OCI-M2 (cell line): ENCODE measurements around the gene TMEM179.

Experiments used
- DNase-seq: peaks from one replicate; lab custom pipeline; 2025; ENCODE audit not compliant: unreplicated experiment; lab: John Stamatoyannopoulos, UW

The TMEM179 gene

GRCh38 chr14:104600141-104600643, 4.4 kb downstream of the TMEM179 start:
- DNase-seq: no peak

- no peak for DNase-seq
Measured at GRCh38 chr14:104599446-104599845, 5.1 kb downstream of the TMEM179 start.

DNA sequence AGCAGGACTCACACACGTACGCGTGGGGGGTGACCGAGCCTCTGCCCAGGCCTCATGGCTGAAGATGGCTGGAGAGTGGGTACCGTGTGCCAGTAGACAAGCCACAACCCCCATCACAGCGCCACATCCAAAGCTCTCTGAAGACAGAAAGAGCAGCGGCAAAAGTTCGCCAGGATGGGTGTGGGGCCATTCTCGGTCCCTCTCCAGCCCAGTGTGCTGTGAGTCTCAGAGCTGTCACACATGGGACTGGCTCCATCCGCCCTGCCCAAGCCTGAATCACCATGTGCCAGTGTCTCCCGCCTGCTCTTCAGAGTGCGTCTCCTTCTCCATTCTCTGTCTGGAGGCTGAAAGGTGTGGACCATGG, 5.7 kb downstream of the TMEM179 start:
- no peak for DNase-seq

- no peak for DNase-seq
Measured at GRCh38 chr14:104598039-104598909, 6.3 kb downstream of the TMEM179 start.

GRCh38 chr14:104597576-104597975, 7.0 kb downstream of the TMEM179 start:
- DNase-seq: no peak

DNA sequence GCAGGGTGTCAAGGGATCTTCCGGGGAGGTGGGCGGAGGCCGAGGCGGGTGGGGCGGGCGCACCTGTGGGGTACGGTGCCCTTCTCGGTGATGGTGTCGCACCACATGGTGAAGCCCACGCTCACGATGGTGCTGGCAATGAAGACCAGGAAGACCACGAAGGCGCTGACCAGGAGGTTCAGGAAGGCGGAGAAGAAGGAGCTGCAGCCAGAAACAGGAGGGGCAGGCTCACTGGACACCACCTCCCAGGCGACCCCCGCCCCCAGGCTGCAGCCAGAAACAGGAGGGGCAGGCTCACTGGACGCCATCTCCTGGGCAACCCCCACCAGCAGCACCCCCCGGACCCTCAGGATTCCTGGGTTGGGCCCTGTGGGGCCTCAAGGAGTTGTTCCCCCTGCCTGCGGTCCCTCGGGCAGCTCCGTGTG, 7.6 kb downstream of the TMEM179 start:
- no peak for DNase-seq

- DNase-seq: no peak
Measured at GRCh38 chr14:104596451-104596918, 8.1 kb downstream of the TMEM179 start.

DNA sequence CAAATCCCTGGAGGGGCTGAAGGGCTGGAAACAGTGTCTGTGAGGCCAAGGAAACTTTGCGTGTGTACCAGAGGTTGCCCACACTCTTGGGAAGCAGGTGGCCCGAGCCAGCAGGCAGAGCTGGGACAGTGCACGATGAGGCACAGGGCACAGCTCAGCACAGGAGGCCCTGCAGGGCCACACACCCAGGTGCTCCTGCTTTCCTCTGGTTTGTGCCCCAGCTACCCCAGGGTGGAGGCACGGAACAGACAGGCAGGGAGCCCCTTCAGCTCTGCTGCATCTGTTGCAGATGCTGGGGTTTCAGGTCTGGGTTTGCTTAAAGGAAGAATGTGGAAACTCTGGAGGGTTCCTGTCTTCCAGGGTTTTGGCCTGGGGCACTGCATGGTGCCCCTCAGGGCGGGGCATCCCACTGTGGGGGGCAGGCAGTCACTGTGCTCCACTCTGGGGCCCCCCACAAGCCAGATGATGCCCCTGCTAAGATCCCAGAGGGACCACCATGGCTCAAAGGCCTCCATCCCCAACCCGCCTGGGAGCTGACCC, 8.6 kb downstream of the TMEM179 start:
- DNase-seq: no peak

DNA sequence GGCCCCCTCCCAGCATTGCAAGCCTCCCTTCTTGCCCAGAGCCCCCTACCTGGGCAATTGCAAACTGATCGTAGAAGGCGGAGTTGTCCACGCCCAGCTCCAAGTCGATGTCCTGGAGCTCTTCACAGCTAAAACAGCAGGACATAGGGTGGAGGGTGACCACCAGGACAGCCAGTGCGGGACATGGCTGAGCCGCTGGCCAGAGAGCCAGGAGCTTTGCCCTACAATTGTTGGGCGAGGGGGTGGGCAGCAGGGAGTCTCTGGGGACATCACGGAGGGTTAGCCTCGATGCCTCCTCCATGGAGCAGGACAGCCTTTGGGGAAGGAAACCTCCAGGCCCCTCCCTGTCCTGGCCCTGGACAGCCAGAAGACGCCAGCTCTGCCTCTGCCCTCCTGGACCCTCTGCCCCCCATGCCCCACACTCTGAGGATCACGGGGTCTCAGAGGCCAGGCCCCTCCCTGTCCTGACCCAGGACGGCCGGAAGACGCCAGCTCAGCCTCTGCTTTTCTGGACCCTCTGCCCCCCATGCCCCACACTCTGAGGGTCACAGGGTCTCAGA, 9.4 kb downstream of the TMEM179 start:
- no peak for DNase-seq

- no peak for DNase-seq
Measured at GRCh38 chr14:104594310-104595046, 10.1 kb downstream of the TMEM179 start.

DNA sequence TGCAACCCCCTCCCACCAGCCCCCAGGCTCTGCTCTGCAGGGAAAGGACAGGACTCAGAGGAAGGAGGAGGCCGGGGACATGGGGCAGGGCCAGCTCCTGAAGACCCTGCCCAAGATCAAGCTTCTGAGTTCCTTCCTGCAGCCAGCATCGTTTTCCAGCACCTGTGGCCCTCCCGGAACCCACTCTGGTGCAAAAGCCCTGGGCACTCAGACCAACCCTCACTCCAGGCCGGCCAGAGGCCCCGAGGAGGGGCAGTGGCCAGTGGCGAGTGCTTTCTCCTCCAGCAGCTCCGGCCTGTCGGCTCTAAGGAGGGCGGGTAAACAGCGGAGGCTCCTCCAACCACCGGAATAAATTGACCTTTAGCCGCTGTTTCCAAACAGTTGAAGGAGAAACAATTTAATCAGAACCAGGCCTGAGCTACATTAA, 10.8 kb downstream of the TMEM179 start:
- DNase-seq: no peak

GRCh38 chr14:104593241-104593701, 11.3 kb downstream of the TMEM179 start:
- DNase-seq: no peak

- no peak for DNase-seq
Measured at GRCh38 chr14:104592785-104593184, 11.8 kb downstream of the TMEM179 start.

- no peak for DNase-seq
Measured at GRCh38 chr14:104592292-104592672, 12.3 kb downstream of the TMEM179 start.

DNA sequence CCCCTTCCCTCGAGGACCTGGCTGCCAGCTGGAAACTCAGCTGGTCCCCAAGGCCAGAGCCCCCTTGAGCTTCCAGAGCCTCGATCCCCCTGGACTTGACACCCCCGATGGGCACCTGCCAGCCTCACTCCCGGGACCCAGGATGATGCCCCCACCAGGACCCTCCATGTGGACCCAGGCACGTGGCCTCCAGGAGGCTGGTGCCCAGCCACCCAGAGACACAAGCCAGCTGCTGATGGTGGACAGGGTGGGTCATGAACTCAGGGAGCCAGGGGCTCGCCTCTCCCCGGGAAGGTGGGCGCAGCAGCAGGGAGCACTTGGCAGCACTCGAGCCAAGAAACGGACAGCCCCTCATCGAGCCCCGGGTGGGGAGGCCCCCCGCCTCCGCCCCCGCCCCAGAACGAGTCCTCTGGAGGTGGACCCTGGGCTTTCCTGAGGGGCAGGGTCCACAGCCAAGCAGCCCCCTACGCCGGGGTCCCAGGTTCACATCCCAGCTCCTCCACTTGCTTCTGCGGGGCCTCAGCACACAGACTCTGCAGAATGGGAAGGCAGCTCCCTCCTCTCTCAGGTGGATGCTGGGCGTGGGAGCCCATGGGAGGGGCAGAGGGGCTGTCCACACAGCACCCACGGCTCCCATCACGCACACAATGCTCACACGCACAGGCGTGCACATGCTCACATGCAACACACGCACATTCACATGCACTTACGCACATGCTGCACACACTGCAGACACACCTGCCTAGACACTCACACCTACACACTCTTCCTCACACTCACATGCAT, 12.9 kb downstream of the TMEM179 start:
- no peak for DNase-seq

- no peak for DNase-seq
Measured at GRCh38 chr14:104591031-104591430, 13.5 kb downstream of the TMEM179 start.

DNA sequence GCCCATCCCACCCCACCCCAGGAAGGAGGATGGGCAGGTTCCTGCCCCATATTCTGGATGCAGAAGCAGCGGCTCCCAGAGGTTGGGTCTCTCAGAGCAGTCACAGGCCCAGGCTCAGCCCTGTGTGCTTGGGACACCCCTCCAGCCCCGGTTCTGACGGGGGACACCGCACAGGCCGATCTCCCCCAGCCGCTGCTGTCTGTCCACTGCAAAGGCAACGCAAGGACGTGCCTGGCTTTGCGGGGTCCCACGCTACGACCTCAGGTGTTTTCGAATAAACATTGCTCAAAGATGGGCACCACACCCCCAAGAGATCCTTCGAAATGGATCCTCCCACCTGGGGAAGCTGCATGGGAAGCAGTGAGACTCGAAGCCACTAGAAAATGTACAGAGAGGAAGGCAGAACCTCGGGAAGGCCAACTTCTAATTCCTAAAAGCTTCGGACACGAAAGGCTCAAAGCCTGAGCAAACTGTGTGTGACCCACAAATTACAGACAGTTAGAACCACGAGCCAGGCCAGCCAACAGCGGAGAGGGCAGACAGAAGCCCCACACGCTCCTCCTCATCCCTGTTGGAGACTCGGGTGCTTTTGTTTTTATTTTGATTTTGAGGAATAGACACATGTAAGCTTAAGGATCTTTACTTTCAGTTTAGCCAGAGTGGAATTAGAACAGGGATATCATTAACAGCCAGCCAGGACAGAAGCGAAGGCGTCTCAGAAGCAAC, 14.2 kb downstream of the TMEM179 start:
- no peak for DNase-seq

- DNase-seq: no peak
Measured at GRCh38 chr14:104589338-104590195, 15.0 kb downstream of the TMEM179 start.
